Jurkat, Clone E6-1 (cell line): ENCODE data around the gene SH3RF3.

Source experiments
- DNase-seq: peaks from one replicate; pipeline ENCODE4 v3.0.0-alpha.2; 2011; ENCODE audit warnings: low read depth, low spot score
- H3K4me3 ChIP-seq: 2 replicates; pipeline ENCODE4 v1.5.1; 2011; ENCODE audit warnings: mild to moderate bottlenecking, low read length, control low read depth, moderate library complexity

SH3RF3 gene

GRCh38 chr2:109135359-109136197, 6.6 kb downstream of the SH3RF3 start:
- DNase-seq, result peak; percentile 48
- no peak overlapping the region for H3K4me3 ChIP-seq

GRCh38 chr2:109136542-109136941, 7.5 kb downstream of the SH3RF3 start:
- DNase-seq, result no peak
- H3K4me3 ChIP-seq, result no peak overlapping the region

GRCh38 chr2:109137616-109138015, 8.6 kb downstream of the SH3RF3 start:
- DNase-seq, result no peak
- no peak overlapping the region for H3K4me3 ChIP-seq

GRCh38 chr2:109138449-109138848, 9.4 kb downstream of the SH3RF3 start:
- no peak overlapping the region for H3K4me3 ChIP-seq
- peak; percentile 44 for DNase-seq

GRCh38 chr2:109139002-109139401, 10.0 kb downstream of the SH3RF3 start:
- no peak overlapping the region for H3K4me3 ChIP-seq
- no peak for DNase-seq

- no peak overlapping the region for H3K4me3 ChIP-seq
Observed at GRCh38 chr2:109139865-109140396, 10.9 kb downstream of the SH3RF3 start.

GRCh38 chr2:109141006-109141600, 12.1 kb downstream of the SH3RF3 start:
- no peak for DNase-seq
- H3K4me3 ChIP-seq, result no peak overlapping the region

More at GRCh38 chr2:109139865-109140396, 10.9 kb downstream of the SH3RF3 start:
- DNase-seq, result no peak

- DNase-seq, result no peak
- H3K4me3 ChIP-seq, result no peak overlapping the region
Observed at GRCh38 chr2:109141727-109142283, 12.8 kb downstream of the SH3RF3 start.

GRCh38 chr2:109142416-109143210, 13.6 kb downstream of the SH3RF3 start:
- no peak for DNase-seq
- H3K4me3 ChIP-seq, result no peak overlapping the region

- peak; percentile 96 for DNase-seq
- peak overlapping the region; percentile 37 for H3K4me3 ChIP-seq
Observed at GRCh38 chr2:109143214-109144187, 14.5 kb downstream of the SH3RF3 start.

GRCh38 chr2:109144271-109144670, 15.3 kb downstream of the SH3RF3 start:
- DNase-seq, result peak; percentile 86
- peak overlapping the region; percentile 37 for H3K4me3 ChIP-seq

GRCh38 chr2:109144721-109145120, 15.7 kb downstream of the SH3RF3 start:
- no peak for DNase-seq
- H3K4me3 ChIP-seq, result peak overlapping the region; percentile 37; the same call in 1 of the 2 replicates

GRCh38 chr2:109145286-109145685, 16.3 kb downstream of the SH3RF3 start:
- no peak for DNase-seq
- no peak overlapping the region for H3K4me3 ChIP-seq

GRCh38 chr2:109147405-109147804, 18.4 kb downstream of the SH3RF3 start:
- no peak for DNase-seq
- H3K4me3 ChIP-seq, result no peak overlapping the region

- H3K4me3 ChIP-seq, result no peak overlapping the region
- no peak for DNase-seq
Observed at GRCh38 chr2:109148117-109148746, 19.2 kb downstream of the SH3RF3 start.

- no peak for DNase-seq
- H3K4me3 ChIP-seq, result no peak overlapping the region
Observed at GRCh38 chr2:109148991-109149645, 20.1 kb downstream of the SH3RF3 start.

- DNase-seq, result peak; percentile 67
Observed at GRCh38 chr2:109150559-109150958, 21.6 kb downstream of the SH3RF3 start.

More at GRCh38 chr2:109150559-109150958, 21.6 kb downstream of the SH3RF3 start:
- no peak overlapping the region for H3K4me3 ChIP-seq
